Neural progenitor cell (in vitro differentiated cells): Measurements from ENCODE around the gene PPP2R2C.

ENCODE experiments used
- EZH2 ChIP-seq: fragments of 200-600 bp; sonication (generic); IDR thresholded peaks from 2 replicates; pipeline ENCODE4 v1.6.1; 2017; ENCODE audit warnings: antibody characterized with exemption, mild to moderate bottlenecking, moderate library complexity
- EZH2phosphoT487 ChIP-seq: fragments of 200-600 bp; sonication (generic); IDR thresholded peaks from 2 replicates; pipeline ENCODE4 v1.6.1; 2017; ENCODE audit warnings: antibody characterized with exemption
- TF ChIP-seq, protein P1 (sequence below): fragments of 200-600 bp; sonication (generic); IDR thresholded peaks from 2 replicates; pipeline ENCODE4 v1.5.1; 2017; ENCODE audit warnings: antibody characterized with exemption, mild to moderate bottlenecking

DNA sequence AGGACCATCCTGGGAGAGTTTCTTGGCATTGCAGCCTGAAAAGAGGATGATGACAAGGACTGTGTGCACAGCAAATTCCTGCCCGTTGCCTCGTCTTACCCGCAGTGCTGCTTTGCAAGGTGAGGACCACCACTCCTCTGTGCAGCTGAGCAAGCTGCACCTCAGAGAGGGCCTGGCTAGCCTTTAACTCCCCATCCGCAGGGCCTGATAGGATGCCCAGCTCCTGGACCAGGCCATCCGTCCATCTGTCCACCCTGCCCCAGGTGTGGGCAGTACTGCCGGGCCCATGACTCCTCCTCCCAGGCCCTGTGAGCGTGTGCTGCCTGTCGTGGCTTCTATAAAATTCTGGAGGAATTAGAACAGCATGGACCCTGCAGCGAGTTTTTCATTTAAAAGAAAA, 43.9 kb upstream of the PPP2R2C start:
- TF ChIP-seq, protein P1, sequence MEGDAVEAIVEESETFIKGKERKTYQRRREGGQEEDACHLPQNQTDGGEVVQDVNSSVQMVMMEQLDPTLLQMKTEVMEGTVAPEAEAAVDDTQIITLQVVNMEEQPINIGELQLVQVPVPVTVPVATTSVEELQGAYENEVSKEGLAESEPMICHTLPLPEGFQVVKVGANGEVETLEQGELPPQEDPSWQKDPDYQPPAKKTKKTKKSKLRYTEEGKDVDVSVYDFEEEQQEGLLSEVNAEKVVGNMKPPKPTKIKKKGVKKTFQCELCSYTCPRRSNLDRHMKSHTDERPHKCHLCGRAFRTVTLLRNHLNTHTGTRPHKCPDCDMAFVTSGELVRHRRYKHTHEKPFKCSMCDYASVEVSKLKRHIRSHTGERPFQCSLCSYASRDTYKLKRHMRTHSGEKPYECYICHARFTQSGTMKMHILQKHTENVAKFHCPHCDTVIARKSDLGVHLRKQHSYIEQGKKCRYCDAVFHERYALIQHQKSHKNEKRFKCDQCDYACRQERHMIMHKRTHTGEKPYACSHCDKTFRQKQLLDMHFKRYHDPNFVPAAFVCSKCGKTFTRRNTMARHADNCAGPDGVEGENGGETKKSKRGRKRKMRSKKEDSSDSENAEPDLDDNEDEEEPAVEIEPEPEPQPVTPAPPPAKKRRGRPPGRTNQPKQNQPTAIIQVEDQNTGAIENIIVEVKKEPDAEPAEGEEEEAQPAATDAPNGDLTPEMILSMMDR = no peak
- TF ChIP-seq EZH2 (no peak), EZH2phosphoT487 (no peak)
